ENCODE data around the gene SNTG2.

Gene SNTG2

DNA sequence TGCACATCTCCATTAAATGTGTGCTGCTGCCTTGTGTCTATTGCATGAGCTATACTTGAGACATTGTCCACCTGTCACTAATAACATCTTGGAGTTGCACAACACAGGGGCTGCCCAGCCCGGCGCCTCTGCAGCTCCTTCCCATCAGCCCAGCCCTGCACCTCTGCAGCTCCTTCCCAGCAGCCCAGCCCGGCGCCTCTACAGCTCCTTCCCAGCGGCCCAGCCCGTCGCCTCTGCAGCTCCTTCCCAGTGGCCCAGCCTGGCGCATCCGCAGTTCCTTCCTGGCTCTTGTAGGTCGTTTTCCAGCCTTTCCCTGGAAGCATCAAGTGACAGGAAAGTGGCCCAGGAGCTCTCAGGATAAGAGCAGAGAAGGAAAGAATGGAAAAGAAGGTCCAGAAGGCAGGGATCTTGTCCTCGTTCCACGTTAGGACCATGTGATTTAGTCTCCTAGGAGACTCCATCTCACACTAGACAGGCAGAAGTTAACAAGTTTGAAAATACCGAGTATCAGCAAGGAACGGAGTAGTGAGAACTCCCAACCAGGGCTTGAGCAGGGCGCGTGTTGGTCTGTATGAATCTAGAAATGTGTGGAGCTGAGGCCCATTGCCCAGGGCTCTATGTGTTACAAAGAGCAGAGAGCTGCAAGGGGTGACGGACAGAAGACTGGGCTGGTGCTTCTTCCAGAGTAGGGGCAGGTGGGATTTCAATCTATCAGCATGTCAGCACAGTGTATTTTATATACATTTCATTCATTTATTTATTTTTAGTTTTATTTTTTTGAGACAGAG is 346.9 kb downstream of the SNTG2 start:
- no peak for DNase-seq

DNA sequence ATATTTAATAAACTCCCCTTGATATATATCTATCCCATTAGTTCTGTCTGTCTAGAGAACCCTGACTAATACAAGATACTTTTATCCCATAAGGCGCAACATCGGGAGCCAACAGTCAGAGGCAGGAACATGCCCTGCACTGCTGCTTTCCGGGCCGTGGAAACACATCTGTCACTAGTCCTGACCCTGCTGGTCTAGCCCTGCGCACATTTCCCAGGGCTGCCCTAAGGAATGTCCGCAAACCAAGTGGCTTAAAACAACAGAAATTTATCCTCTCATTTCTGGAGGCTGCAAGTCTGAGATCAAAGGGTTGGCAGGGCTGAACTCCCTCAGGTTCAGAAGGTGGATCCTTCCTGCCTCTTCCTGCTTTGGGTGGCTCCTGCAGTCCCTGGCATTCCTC is 348.4 kb downstream of the SNTG2 start:
- DNase-seq, result no peak

DNA sequence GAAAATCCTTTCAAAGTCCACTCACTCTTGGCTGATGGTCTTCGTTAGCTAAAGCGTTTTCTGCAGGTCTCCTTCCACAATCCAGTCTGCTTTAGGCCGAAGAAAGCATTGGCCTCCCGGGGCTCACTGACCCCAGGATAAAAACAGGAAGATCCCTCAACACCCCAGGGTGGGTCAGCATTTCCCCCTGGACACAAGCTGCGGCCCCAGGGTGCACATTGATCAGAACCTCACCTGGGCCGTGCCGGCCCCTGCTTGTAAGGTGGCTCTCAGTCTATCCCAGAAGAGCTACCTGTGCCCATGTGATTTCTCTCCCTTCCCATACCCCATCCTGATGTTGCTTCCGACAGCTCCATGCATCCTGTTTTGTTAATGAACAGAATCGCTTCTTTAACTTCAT is 349.6 kb downstream of the SNTG2 start:
- DNase-seq, result no peak

DNA sequence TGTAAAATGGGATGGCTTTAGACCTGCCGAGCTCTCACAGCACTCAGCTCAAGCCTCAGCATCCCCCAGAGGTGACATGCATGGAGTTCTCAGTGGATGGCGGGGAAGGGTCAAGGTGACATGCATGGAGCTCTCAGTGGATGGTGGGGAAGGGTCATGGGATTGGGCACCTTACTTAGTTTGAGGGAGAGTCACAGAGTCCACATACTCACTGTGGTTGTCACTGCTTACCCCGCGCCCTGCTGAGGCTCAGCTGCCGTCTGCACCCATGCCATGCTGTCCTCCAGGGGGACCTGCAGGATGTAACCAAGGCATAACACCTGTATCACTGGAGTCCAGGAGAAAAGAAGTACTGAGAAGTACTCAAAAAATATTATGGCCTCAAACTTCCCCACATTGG is 350.4 kb downstream of the SNTG2 start:
- DNase-seq, result no peak

DNA sequence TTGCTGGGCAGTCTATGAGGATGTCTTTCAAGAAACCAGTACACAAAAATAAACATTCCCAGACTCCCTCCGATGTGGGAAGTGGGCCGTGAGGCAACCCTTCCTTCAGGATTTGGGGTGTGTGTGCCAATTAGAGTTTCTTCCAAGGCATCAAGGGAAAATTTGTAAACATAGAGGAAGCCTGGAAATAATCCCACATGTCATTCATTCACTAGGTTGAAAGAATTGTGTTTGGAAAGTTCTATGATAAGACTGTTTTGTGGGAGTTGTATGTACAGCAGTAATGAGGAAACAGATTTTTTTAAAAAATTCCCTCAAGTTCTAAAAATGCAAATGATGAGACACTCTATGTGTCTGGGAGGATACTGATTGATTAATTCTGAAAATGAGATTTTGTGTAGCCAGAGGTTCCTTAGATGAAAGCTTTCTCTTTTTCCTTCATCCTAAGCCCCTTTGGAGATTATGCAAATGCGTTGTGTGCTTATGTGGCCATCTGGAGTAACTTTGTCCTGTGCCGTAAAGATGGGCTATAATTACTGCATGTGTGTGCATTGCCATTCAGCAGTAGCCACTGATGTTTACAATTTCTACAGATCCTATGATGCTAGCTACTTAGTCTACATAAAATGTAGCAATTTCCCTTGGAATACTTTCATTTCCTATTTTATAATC is 354.8 kb downstream of the SNTG2 start:
- no peak for DNase-seq

DNA sequence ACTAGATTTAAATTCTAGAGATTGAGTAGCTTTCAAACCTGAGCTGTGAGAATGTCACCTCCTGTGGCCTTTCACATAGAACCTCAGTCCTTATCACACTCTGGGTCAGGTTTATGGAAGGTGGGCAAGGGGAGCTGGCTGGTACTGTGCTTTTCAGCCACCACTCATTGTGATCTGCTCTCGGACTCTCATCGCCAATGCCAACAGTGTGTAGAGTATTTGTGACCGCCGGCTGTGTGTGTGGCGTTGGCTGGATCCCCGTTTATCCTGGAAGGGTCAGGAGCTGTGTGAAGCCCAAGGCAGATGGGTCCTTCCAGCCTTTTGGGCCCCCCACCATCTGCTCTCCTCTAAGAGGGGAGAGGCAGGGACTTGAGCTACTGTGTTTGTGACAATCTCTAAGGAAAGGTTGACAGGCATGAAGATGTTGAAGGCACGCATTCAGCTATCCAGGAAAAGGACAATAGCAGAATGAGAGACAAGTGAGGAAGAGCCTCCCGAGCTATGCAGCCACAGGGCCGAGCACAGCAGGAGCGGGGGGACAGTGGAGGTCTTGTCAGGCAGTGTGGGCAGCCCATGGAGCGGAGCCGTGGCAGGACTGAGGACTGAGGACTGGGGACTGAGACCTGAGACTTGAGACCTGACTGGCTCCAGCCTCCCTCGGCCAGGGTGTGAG is 355.5 kb downstream of the SNTG2 start:
- DNase-seq, result no peak

DNA sequence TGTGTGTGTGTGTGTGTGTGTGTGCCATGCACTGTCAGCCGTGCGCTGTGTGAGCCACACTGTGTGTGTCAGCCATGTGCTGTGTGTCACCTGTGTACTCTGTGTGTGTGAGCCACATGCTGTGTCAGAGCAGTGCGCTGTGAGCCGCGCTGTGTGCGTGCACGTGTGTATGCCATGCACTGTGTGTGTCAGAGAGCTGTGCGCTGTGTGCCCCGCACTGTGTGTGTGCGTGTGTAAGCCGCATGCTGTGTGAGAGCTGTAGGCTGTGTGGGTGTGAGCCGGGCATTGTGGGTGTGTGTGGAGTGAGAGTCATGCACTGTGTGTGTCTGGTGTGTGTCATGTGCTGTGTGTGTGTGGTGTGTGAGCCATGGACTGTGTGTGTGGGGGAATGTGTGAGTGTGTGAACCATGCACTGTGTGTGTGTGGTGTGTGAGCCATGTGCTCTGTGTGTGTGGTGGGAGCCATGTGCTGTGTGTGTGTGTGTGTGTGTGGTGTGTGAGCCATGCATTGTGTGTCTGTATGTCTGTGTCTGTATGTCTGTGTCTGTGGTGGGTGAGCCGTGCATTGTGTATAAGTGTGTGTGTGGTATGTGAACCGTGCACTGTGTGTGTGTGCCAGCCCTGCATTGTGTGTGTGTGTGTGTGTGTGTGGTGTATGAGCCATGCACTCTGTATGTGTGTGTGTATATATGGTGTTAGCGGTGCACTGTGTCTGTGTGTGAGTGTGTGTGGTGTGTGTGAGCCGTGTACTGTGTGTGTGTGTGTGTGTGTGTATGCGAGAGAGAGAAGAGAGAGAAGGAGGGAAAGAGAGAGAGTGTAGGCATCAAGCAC is 356.3 kb downstream of the SNTG2 start:
- DNase-seq, result no peak

DNA sequence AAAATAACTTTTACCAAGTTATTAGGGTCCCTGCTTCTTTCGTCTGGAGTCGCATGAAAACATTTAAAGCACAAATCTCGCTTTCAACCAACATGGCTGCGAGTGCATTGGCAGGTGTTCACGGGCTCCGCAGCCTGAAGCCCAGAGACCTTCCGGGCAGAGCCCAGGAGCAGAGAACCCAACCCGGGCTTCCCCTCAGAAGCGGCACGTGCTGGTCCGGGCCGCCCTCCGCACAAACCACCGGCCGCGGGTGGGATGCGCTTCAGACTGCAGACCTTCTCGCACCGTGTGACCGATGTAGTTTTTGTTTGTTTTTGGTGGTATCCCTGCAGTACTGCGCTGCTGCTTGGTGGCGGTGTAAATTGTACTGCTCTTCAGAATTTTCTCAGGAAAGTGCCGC is 357.0 kb downstream of the SNTG2 start:
- DNase-seq, result no peak

DNA sequence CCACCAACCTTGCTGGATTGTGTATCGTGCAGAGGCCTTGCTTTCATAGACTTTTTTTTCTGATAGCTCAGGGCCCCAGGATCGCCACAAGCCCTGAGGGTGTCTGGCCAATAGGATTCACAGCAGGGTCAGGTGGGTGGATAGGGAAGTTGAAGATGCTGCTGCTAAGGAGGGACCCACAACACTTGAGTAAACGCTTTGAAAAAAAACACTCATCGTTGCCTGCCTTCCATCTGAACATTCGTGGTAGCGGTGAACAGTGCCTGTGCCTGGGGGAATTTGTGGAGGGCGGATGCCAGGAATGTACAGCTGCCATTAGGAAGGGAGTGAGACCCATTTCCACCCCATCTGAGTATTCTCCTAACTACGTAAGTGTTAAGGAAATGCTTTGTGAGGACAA is 358.0 kb downstream of the SNTG2 start:
- no peak for DNase-seq

DNA sequence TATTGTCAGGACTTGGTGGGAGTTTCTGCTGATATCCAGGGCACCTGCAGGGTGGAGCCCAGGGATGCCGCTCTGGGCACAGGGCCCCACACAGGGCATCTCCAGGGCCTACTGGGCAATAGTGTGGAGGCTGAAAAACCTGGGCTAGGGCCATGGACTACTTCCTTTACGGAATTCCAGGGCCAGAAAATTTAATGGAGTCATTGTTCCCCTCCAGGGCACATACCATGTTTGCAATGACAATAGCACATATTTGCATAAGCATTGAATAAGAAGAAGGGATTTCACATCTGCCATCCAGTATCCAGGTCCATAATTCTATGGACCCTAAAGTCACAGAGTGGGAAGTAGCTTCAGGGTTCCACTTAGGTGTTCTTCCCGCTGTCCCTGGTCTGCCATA is 358.9 kb downstream of the SNTG2 start:
- no peak for DNase-seq

DNA sequence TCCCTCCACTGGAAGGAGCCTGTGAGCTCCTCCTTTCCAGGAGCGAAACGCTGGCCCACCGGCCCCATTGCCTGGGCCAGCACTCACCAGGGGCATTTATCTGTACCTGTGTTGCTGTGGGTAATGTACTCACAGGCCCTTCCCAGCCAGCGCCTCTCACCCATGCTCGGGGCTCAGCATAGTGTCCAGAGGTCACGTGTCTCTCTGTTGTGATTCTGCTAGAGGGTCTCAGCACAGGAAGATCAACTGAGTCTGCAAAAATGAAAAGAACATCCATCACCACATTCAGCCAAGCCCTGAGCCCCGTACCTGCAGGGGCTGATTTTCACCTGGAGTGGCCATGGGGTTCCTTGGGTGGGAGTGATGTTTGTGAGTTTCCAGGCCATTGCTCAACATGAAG is 359.6 kb downstream of the SNTG2 start:
- DNase-seq, result no peak

DNA sequence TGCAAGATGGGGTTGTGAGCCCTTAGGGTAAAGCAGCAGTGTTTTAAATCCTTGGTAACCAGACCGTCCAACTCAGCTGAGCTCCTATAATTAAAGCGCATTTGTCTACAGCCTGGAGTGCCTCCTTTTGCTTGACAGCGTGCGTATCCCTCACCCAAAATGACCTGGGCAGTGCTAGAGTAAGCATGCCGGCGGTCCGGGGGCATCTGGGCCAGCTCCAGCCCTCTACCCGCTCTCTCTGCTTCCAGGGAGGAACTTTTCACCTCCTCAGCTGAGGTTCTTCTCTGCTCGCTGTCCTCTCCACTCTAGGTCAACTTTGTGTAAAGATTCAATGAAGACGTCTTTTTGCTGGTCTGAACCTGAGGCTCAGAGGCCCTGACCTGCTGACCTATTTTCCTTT is 360.2 kb downstream of the SNTG2 start:
- DNase-seq, result no peak

DNA sequence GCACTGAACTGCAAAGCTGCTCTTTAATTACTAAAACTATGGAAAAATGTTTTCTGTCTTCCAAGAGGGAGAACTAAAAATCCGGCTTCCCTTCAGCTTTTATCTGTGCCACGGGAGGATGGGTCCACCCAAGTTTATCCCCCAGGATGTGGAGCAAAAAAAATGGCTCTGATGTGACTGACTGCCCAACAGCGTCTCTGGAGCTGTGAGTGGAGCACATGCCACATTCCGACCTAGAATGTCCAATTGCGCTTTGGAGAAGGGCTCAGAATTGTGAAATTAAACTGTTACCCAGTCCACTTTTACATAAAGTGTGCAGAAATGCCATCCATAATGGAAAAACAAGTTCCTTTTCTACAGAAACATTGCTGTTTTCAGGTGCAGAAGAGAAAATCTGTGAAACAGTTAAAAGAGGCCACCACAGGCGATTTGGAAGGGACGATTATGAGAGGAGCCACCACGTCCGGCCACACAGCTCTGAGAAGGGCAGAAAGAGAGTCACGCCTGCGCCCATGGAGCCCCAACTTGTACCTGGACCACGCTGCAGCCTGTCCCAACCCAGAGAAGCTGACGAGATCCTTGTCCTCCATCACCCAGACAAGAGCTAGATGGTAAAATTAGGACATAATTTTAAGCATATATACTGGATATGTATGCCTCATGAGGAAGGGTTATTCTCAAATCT is 362.7 kb downstream of the SNTG2 start:
- DNase-seq, result no peak

DNA sequence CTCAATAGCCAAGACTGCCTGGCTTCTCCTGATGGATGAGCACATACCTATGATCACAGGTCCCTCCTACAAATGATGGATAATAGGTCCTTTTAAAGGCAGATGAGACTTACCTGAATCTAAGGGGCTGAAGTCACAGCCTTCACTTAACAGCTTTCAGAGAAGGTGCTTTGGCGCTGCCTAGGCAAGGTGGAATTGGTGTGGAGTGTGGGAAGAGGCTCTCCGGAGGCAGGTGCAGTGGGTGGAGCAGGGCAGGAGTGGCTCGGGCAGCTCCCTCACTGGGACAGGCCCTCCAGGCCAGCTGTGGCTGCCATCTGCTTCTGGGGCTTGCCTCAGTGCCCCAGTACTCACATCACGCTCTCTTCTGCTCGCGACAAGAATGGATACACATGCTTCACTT is 363.6 kb downstream of the SNTG2 start:
- no peak for DNase-seq

DNA sequence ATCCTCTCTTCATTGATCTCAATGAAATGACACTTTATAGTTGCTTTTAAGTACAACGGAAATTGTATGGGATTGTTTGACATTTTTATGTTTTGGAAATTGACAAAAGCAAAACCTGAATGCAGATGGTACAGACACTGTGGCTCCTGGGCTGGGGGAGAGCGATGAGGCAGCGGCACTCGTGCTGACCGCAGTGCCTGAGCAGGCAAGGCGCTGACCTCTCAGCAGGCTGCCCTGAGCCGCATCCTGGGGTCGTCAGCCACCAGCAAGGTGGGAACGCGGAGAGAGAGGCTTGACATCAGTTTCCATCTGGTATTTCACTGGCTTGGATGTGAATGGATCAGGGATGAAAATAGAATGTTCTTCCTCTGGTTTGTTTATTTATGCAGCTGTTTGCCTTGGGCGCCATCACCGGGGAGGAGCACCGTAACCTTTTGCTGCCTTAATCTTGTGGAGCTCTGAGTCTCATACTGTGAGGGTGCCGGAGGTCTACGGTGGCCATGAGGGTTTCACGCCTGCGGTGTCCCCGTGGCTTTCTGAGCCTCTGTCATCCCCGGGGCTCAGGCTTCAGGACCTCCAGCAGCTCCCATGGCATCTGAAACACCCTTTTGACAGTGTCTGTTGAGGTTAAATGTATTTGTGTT is 367.8 kb downstream of the SNTG2 start:
- no peak for DNase-seq

DNA sequence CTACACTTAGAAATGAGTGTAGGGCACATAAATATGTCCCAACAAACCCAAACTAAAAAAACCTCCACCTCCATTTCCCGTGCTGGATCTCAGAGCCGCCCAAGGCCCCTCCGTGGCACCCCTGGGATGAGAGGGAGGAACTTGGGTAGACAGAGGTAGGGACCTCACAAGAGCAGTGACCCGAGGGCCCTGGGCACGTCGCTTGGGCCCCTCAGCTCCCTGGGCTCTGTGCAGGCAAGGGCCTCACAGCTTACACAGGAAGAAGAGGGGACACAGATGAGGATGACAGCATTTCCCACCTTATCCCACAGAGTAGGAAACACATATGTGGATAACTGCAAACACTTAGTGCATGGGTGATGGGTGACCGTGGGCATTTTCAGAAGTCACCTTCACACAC is 368.7 kb downstream of the SNTG2 start:
- DNase-seq, result no peak

DNA sequence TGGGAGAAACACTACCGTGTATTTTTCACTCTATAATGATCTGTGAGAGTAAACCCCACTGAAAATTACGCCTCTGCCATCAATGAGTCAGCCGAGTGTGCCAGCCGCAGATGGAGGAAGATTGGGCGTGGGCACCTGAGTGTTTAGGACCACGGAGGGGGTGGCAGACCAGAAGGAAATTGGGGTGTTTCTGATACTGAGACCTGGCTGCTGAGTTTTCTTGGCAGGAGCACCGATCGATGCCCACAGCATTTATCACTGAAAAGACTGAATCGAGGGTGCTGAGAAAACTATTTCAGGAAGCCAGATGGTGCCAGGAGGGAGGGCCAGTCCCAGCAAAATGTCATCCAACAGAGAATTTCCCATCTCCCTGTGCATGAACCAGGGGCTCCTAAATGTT is 370.7 kb downstream of the SNTG2 start:
- no peak for DNase-seq

DNA sequence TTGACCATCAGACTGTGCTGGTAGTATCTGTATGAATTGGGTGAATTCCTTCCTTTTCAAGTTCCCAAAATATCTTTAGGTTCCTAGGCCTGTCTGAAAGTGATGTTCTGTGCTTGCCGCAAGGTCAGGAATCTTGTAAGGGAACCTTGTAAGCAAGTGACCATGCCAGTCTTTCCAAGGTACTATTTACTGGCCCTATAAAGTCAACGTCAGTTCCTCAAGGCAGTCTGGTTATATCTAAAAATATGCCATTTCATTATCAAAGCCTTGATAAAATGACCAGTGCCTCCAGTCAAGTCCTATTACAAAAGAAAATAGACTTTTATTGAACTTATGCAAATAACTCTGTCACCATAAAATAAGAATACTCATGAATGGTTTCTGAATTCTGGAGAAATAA is 374.2 kb downstream of the SNTG2 start:
- no peak for DNase-seq

DNA sequence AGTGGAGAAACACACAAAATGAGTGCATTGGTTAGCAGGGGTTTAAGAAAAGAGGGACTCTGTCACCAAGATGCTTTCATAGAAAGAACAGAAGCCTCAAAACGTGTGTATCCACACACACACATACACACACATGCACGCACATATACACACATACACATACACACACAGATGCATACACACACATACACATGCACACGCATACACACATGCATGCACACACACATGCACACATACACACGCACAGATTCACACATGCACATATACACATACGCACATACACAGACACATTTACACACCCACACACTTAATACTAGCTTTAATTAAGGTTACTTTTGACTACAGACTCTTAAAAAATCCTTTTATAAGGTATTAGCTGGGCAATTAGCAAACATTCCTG is 378.0 kb downstream of the SNTG2 start:
- no peak for DNase-seq

DNA sequence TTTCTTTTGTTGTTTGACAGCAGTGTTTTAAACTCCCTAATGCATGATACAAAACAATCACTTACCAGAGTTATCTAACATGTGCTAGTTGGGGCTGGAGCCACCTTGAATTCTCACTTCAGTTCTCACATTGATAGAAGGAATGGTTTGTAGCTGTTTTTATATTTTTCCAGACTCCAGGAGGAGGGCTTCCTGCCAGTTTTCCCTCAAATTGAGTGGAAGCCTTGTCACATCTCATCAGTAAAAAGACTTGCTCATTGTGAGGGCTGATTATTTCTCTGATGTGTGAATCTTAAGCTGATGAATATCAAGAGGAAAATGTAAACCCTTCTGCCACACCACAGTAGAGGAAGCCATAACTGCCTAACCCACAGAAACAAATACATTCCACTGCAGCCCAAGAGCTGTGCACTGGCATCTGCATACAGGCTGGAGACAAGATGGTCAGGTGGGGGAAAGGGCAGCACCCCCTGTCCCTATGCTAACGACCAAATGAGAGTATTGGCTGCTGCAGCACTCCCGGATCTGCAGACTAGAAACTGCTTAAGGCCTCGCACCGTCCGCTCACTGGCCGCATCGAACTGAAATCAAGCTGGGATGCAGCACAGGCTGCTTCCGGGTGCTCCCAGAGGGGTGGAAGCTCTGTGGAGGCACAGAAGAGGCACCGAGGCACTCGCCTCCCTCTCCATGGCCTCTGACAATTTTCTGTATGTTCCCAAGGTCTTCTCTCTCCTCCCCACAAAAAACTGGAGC is 388.9 kb downstream of the SNTG2 start:
- DNase-seq, result no peak

DNA sequence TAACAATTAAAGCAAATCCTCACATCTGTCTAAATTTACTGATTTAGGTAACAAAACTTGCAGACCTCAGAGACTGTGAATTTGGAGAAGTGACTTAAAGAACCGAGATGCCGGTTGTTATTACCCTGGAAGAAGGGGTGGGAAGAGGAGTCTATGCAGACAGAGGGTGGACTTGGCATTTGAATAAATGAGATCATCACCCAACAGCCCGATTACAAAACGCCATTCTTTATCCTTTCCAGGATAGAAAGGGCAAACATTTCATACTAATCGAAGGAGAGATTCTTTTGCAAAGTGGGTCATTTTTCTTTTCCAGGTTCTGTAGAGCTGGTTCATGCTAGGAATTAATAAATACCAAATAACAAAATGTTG is 389.5 kb downstream of the SNTG2 start:
- no peak for DNase-seq

Measured in activated CD4-positive, alpha-beta T cell treated with anti-CD3 and anti-CD28 coated beads for 48 hours (primary cell).